Stomach smooth muscle (tissue), 2 donors: ENCODE results near the gene LYZL4.
A peak's percentile ranks its signal among the peaks of the same experiment; 100 is the strongest.

ENCODE experiments used
- H3K27ac ChIP-seq: one replicate; pipeline ENCODE4 v1.7.0; 2013; ENCODE audit warnings: mild to moderate bottlenecking, low read length, inconsistent platforms
- H3K27me3 ChIP-seq, 2 donors: one replicate each; pipeline ENCODE4 v1.7.0; 2013; ENCODE audit warnings: low read length in 2 of 2; ENCODE audit not compliant: insufficient read depth in 2 of 2, control insufficient read depth in 1 of 2
- H3K36me3 ChIP-seq, 2 donors: one replicate each; pipeline ENCODE4 v1.7.0; 2013; ENCODE audit warnings: low read length in 2 of 2; ENCODE audit not compliant: control insufficient read depth in 2 of 2, insufficient read depth in 2 of 2
- H3K4me1 ChIP-seq: one replicate; pipeline ENCODE4 v1.7.0; 2013; ENCODE audit warnings: low read length; ENCODE audit not compliant: control insufficient read depth, insufficient read depth
- H3K4me3 ChIP-seq, 2 donors: one replicate each; pipeline ENCODE4 v1.7.0; 2013; ENCODE audit warnings: low read length in 2 of 2
- H3K9ac ChIP-seq, 2 donors: one replicate each; pipeline ENCODE4 v1.7.0; 2013; ENCODE audit warnings: low read length in 2 of 2, mild to moderate bottlenecking in 1 of 2
- H3K9me3 ChIP-seq, 2 donors: one replicate each; pipeline ENCODE4 v1.7.0; 2013; ENCODE audit warnings: low read length in 2 of 2; ENCODE audit not compliant: control insufficient read depth in 2 of 2
- donor health status: healthy.
- donor health status: Pancreatic carcinoma.

LYZL4 gene

GRCh38 chr3:42369832-42370231, 40.6 kb downstream of the LYZL4 start:
- Histone ChIP-seq H3K9ac (no peak overlapping the region), H3K27ac (peak overlapping the region; percentile 49)

GRCh38 chr3:42369304-42369703, 41.1 kb downstream of the LYZL4 start:
- H3K36me3 ChIP-seq = no peaks in the 10 kb centered on the region
- no peak overlapping the region for H3K9ac ChIP-seq
- peak overlapping the region; percentile 7 to 47 for H3K4me3 ChIP-seq
- H3K27ac ChIP-seq = peak overlapping the region; percentile 49
- H3K27me3 ChIP-seq = no peaks in the 10 kb centered on the region
- H3K9me3 ChIP-seq = peaks cover 0 to 4% of the 10 kb centered on the region in 2 donors
- H3K4me1 ChIP-seq = peaks cover 15% of the 10 kb centered on the region

More at GRCh38 chr3:42369832-42370231, 40.6 kb downstream of the LYZL4 start:
- Histone ChIP-seq H3K36me3 (no peaks in the 10 kb centered on the region), H3K9me3 (peaks cover 0 to 4% of the 10 kb centered on the region in 2 donors), H3K4me3 (peak overlapping the region; percentile 7 to 47), H3K4me1 (peaks cover 15% of the 10 kb centered on the region), H3K27me3 (no peaks in the 10 kb centered on the region)

- Histone ChIP-seq H3K36me3 (no peaks in the 10 kb centered on the region), H3K27me3 (no peaks in the 10 kb centered on the region), H3K9me3 (peaks cover 0 to 4% of the 10 kb centered on the region in 2 donors), H3K27ac (no peak overlapping the region), H3K4me1 (peaks cover 15% of the 10 kb centered on the region), H3K9ac (no peak overlapping the region), H3K4me3 (peak overlapping the region; percentile 28 to 47)
These were observed 41.5 kb downstream of the LYZL4 start for GRCh38 chr3:42368861-42369260.

- no peaks in the 10 kb centered on the region for H3K27me3 ChIP-seq
- H3K4me1 ChIP-seq = peaks cover 15% of the 10 kb centered on the region
- H3K9ac ChIP-seq = no peak overlapping the region
- peaks cover 0 to 4% of the 10 kb centered on the region in 2 donors for H3K9me3 ChIP-seq
- H3K36me3 ChIP-seq = no peaks in the 10 kb centered on the region
- H3K4me3 ChIP-seq = no peak overlapping the region
- no peak overlapping the region for H3K27ac ChIP-seq
These were observed 42.5 kb downstream of the LYZL4 start for GRCh38 chr3:42367903-42368302.

- H3K4me1 ChIP-seq = peaks cover 14% of the 10 kb centered on the region
- no peak overlapping the region for H3K9ac ChIP-seq
- no peaks in the 10 kb centered on the region for H3K27me3 ChIP-seq
- H3K9me3 ChIP-seq = peaks cover 0 to 4% of the 10 kb centered on the region in 2 donors
- H3K27ac ChIP-seq = no peak overlapping the region
- no peaks in the 10 kb centered on the region for H3K36me3 ChIP-seq
- H3K4me3 ChIP-seq = no peak overlapping the region
These were observed 43.9 kb downstream of the LYZL4 start for GRCh38 chr3:42366550-42366949.

GRCh38 chr3:42357335-42357734, 53.1 kb downstream of the LYZL4 start:
- Histone ChIP-seq H3K36me3 (no peaks in the 10 kb centered on the region), H3K4me3 (no peak overlapping the region), H3K4me1 (no peaks in the 10 kb centered on the region), H3K9me3 (peaks cover 0 to 3% of the 10 kb centered on the region in 2 donors), H3K27ac (no peak overlapping the region), H3K9ac (no peak overlapping the region), H3K27me3 (no peaks in the 10 kb centered on the region)

GRCh38 chr3:42355612-42356011, 54.8 kb downstream of the LYZL4 start:
- no peaks in the 10 kb centered on the region for H3K4me1 ChIP-seq
- H3K27ac ChIP-seq = no peak overlapping the region
- H3K9ac ChIP-seq = no peak overlapping the region
- H3K9me3 ChIP-seq = peaks cover 3 to 6% of the 10 kb centered on the region in 2 donors
- no peaks in the 10 kb centered on the region for H3K36me3 ChIP-seq
- H3K4me3 ChIP-seq = no peak overlapping the region
- H3K27me3 ChIP-seq = no peaks in the 10 kb centered on the region

- H3K27me3 ChIP-seq = no peaks in the 10 kb centered on the region
- H3K9me3 ChIP-seq = peaks cover 3 to 6% of the 10 kb centered on the region in 2 donors
- H3K36me3 ChIP-seq = no peaks in the 10 kb centered on the region
- H3K27ac ChIP-seq = no peak overlapping the region
- no peaks in the 10 kb centered on the region for H3K4me1 ChIP-seq
- no peak overlapping the region for H3K4me3 ChIP-seq
- no peak overlapping the region for H3K9ac ChIP-seq
These were observed 56.8 kb downstream of the LYZL4 start for GRCh38 chr3:42353631-42354030.

GRCh38 chr3:42351207-42351606, 59.2 kb downstream of the LYZL4 start:
- Histone ChIP-seq H3K27me3 (no peaks in the 10 kb centered on the region), H3K9me3 (peaks cover 3 to 6% of the 10 kb centered on the region in 2 donors), H3K36me3 (no peaks in the 10 kb centered on the region), H3K27ac (no peak overlapping the region), H3K4me3 (no peak overlapping the region), H3K9ac (no peak overlapping the region), H3K4me1 (no peaks in the 10 kb centered on the region)

GRCh38 chr3:42349765-42350594, 60.4 kb downstream of the LYZL4 start:
- Histone ChIP-seq H3K9ac (no peak overlapping the region), H3K36me3 (no peaks in the 10 kb centered on the region), H3K27me3 (no peaks in the 10 kb centered on the region), H3K4me1 (no peaks in the 10 kb centered on the region), H3K27ac (no peak overlapping the region), H3K4me3 (no peak overlapping the region), H3K9me3 (peaks cover 0 to 6% of the 10 kb centered on the region in 2 donors)

- Histone ChIP-seq H3K27ac (no peak overlapping the region), H3K9me3 (peaks cover 0 to 6% of the 10 kb centered on the region in 2 donors), H3K4me1 (no peaks in the 10 kb centered on the region), H3K9ac (no peak overlapping the region), H3K27me3 (no peaks in the 10 kb centered on the region), H3K4me3 (no peak overlapping the region), H3K36me3 (no peaks in the 10 kb centered on the region)
These were observed 62.5 kb downstream of the LYZL4 start for GRCh38 chr3:42347928-42348327.
